Effector CD4-positive, alpha-beta T cell (primary cell): ENCODE results near the gene ZP1. TPM values are rescaled to one million over a fixed set of nuclear protein-coding genes. Genes with fewer than 3 reads are reported as not detected.
"Not testable (repeated sequence)": the region's sequence is repeated elsewhere in the genome, so short reads cannot be mapped to it uniquely, and the experiment has no call there.

Experiments
- DNase-seq: peaks from one replicate; pipeline ENCODE4 v3.0.0-alpha.2; 2020
- total RNA-seq: gene quantifications from one replicate; lab custom pipeline; 2026; lab: John Stamatoyannopoulos, UW

ZP1 gene, protein sequence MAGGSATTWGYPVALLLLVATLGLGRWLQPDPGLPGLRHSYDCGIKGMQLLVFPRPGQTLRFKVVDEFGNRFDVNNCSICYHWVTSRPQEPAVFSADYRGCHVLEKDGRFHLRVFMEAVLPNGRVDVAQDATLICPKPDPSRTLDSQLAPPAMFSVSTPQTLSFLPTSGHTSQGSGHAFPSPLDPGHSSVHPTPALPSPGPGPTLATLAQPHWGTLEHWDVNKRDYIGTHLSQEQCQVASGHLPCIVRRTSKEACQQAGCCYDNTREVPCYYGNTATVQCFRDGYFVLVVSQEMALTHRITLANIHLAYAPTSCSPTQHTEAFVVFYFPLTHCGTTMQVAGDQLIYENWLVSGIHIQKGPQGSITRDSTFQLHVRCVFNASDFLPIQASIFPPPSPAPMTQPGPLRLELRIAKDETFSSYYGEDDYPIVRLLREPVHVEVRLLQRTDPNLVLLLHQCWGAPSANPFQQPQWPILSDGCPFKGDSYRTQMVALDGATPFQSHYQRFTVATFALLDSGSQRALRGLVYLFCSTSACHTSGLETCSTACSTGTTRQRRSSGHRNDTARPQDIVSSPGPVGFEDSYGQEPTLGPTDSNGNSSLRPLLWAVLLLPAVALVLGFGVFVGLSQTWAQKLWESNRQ
- total RNA-seq: not detected

- DNase-seq: no peak
These were observed at the start of gene ZP1 for GRCh38 chr11:60866911-60867870. ZP1 (plus strand) TSS chr11:60867542; CDS start chr11:60867562, 20 bp downstream.

DNA sequence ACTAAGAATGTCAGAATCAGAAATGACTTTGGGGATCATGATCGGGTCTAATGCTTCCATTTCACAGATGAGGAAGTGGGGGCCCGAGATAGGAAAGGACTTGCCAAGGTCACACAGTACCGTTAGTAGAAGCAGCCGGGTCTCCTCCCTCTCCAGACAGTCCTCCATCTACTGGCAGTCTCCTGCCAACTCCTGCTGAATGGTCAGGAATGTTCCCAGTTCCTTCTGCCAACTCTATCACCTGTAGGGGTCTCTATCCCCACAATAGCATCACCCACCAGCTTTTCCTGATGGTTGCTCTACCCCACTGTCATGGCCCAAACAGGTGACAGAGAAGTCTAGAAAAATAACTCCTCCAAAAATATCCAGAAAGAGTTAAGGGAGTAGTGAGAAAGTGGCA lies 49.3 kb upstream of the ZP1 start:
- no peak for DNase-seq

- DNase-seq: no peak
These were observed 45.3 kb upstream of the ZP1 start for GRCh38 chr11:60821827-60822599.

- DNase-seq: not testable (repeated sequence)
These were observed 43.5 kb upstream of the ZP1 start for GRCh38 chr11:60823745-60824306.

DNA sequence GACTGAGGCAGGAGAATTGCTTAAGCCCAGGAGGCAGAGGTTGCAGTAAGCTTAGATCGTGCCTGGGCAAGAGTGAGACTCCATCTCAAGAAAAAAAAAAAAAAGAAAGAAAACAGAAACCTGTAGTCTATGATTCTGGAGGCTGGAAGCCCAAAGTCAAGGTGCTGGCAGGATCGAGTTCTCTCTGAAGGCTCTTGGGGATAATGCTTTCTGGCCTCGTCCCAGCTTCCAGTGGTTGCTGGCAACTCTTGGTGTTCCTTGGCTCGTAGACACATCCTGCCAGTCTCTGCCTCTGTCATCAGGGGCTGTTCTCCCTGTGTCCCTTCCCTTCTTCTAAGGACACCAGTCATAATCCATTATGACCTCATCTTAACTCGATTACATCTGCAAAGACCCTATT lies 42.2 kb upstream of the ZP1 start:
- no peak for DNase-seq

GRCh38 chr11:60825790-60826189 lies 41.6 kb upstream of the ZP1 start:
- DNase-seq: no peak

- no peak for DNase-seq
These were observed 36.7 kb upstream of the ZP1 start for GRCh38 chr11:60830478-60831142.

DNA sequence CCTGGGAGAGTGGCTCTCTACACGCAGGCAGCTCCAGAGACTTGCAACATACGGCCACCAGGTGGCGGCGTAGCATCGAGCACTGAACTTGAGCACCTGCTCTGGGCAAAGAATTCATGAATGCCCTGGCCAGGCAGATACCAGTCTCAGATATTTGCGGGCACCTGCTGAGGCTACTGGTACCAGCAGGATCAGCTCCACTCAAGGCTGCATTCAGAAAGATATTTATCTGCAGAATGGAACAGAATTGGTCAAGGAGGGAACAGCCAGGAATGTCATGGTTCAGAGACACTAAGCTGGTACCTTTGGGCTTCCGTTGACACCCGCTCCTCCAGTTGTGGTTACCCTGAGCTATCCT lies 36.2 kb upstream of the ZP1 start:
- DNase-seq: peak; percentile 75

GRCh38 chr11:60831501-60832079 lies 35.8 kb upstream of the ZP1 start:
- DNase-seq: no peak

GRCh38 chr11:60834742-60835533 lies 32.4 kb upstream of the ZP1 start:
- DNase-seq: no peak

DNA sequence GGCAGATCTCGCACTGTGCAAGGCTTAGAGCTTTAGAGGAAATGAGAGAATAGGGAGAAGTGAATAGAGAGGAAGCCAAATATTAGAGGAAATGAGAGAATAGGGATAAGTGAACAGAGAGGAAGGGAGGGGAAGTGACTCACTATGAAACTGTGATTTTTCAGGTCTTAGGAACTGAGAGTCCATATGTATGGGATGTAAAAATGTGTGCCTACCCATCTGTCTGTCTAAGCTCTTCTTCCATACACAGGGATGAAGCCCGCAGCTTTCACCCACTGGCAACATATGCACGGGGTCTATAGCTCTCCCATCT lies 31.9 kb upstream of the ZP1 start:
- no peak for DNase-seq

DNA sequence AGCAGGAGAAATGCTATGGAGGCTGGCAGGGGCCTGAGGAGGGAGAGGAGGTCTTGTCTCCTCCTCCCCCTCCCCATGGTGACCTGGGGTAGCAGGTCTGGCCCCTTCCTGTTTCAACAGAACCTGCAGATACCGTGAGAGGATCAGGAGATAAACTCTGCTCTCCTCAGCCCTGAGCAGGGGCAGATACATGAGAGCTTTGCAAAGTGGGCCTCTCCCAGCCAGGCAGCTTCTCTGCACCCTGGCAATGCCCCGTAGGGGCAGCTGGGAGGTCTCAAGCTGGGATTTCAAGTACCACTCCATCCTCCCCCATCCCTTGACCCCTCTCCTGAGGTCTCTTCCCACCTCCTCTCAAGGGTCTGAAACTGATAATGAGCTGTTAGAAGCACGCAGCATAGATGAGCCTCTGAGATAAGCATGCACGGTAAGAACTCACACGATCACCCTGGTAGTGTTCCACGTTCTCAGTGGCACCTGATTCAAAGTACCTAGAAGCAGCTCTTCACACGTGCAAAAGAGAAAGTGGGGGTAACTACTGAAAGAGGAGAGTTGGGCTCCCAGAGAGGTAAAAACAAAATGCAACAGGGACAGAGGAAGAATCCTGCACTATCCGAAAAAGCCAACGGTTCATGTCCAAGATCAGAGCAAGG lies 30.4 kb upstream of the ZP1 start:
- no peak for DNase-seq

DNA sequence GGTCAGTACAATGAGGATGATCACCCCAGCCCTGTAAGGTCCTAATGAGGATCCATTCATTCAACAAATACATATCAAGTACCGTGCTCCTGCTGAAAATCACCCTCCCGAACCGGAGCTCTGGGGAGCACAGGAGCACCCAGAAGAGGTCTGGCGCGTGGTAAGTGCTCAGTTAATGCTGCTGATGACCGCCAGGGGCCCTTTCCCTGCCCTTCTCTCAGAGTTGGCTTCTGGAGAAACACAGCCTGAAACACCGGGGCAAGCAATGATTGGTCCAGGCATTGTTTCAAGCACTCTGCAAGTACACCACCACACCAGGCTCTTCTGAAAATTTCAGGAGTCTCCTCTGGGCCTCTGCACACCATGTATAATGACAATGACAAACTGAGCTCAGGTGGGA lies 29.2 kb upstream of the ZP1 start:
- DNase-seq: no peak

DNA sequence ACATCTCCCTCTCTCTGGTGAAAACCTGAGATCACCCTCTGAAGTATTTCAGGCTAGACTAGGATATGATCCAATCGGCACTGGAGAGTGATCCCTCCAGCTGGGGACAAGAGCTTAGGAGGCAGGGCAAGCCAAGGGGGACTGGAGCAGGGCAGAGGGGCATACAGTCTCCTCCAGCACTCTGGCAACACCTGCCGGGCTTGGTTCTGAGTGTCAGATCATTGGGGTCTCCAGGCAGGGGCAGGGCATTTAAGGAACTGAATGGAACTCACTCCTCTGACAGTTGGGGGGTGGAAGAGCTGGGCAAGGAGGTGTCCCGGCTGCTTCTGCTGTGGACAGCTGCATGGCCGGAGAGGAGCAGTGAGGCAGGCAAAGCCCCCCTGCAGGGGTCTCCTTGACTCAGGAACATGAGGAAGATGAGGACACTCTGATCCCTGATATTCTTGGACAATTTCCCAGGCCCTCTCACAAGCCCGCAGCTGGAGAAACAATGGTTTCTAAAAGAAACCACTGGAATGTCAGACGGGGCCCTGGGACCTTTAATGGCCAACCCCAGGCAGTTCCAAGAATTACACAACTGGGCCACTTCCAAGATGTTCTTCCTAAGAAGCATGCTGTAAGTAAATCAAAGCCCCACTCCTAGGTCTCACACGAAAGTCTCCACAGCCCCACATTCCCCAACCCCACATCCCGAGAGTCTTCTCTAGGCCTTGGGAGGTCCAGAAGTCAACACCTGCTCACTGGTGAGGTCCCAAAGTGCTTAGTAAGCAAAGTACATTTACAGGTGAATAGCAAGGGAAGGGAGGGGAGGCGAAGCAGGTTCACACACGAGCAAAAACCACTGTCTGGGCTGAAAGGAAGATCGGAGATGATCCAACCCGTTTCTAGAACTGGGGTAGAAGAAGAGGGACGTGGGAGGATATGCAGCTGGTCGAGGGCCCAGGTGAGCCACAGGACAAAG lies 26.6 kb upstream of the ZP1 start:
- no peak for DNase-seq

GRCh38 chr11:60841797-60842667 lies 25.3 kb upstream of the ZP1 start, which contains the start of gene CCDC86:
CCDC86 (plus strand) TSS chr11:60842113; CDS start chr11:60842125, 12 bp downstream.
- peak; percentile 97 for DNase-seq

- no peak for DNase-seq
These were observed 24.4 kb upstream of the ZP1 start for GRCh38 chr11:60842668-60843600.
